NCI-H2029 treated with DMSO at 0.1 percent for 48 hours (cell line): ENCODE results near the gene FBLN7.
A peak's percentile ranks its signal among the peaks of the same experiment; 100 is the strongest.
"Not testable (repeated sequence)": the region's sequence is repeated elsewhere in the genome, so short reads cannot be mapped to it uniquely, and the experiment has no call there.

ENCODE experiments used
- DNase-seq: peaks from one replicate; lab custom pipeline; 2025; lab: John Stamatoyannopoulos, UW

The FBLN7 gene

GRCh38 chr2:112138159-112139032 is at the start of gene FBLN7:
FBLN7 (plus strand) TSS chr2:112138385; CDS start chr2:112138656, 271 bp downstream.
- no peak for DNase-seq

- no peak for DNase-seq
Observed at GRCh38 chr2:112089375-112089774, 48.8 kb upstream of the FBLN7 start.

GRCh38 chr2:112092286-112093041 is 45.7 kb upstream of the FBLN7 start:
- no peak for DNase-seq

GRCh38 chr2:112093216-112093615 is 45.0 kb upstream of the FBLN7 start:
- DNase-seq = no peak

- no peak for DNase-seq
Observed at GRCh38 chr2:112095681-112096080, 42.5 kb upstream of the FBLN7 start.

GRCh38 chr2:112096098-112096497 is 42.1 kb upstream of the FBLN7 start:
- no peak for DNase-seq

- no peak for DNase-seq
Observed at GRCh38 chr2:112108178-112108832, 29.9 kb upstream of the FBLN7 start.

- DNase-seq = no peak
Observed at GRCh38 chr2:112109278-112109677, 28.9 kb upstream of the FBLN7 start.

- DNase-seq = no peak
Observed at GRCh38 chr2:112110966-112111365, 27.2 kb upstream of the FBLN7 start.

- not testable (repeated sequence) for DNase-seq
Observed at GRCh38 chr2:112113354-112113753, 24.8 kb upstream of the FBLN7 start.

- no peak for DNase-seq
Observed at GRCh38 chr2:112118148-112118547, 20.0 kb upstream of the FBLN7 start.

GRCh38 chr2:112121682-112122254 is 16.4 kb upstream of the FBLN7 start:
- DNase-seq = peak; percentile 24

- DNase-seq = no peak
Observed at GRCh38 chr2:112129060-112129459, 9.1 kb upstream of the FBLN7 start.

GRCh38 chr2:112133344-112133743 is 4.8 kb upstream of the FBLN7 start:
- no peak for DNase-seq

- DNase-seq = no peak
Observed at GRCh38 chr2:112134120-112134519, 4.1 kb upstream of the FBLN7 start.

- no peak for DNase-seq
Observed at GRCh38 chr2:112136096-112136495, 2.1 kb upstream of the FBLN7 start.

GRCh38 chr2:112137516-112138158 is 548 bp upstream of the FBLN7 start:
- DNase-seq = no peak

GRCh38 chr2:112139033-112139614 is 939 bp downstream of the FBLN7 start:
- not testable (repeated sequence) for DNase-seq

- DNase-seq = not testable (repeated sequence)
Observed at GRCh38 chr2:112139661-112140204, 1.5 kb downstream of the FBLN7 start.

GRCh38 chr2:112140205-112140802 is 2.1 kb downstream of the FBLN7 start:
- no peak for DNase-seq
